HepG2 (cell line): ENCODE measurements around the gene MYO9A.

Experiments used
- DPF2 ChIP-seq: sonication (generic); formaldehyde crosslinking; IDR thresholded peaks from 2 replicates; pipeline ENCODE4 v1.4.0; 2020; ENCODE audit warnings: mild to moderate bottlenecking, low read depth, missing genetic modification reagents, borderline replicate concordance
- MAFK ChIP-seq, 2 experiments: IDR thresholded peaks in 1 of 2; conservative IDR thresholded peaks in 1 of 2; 2 replicates each; pipeline ENCODE4 v1.6.1; 2011; ENCODE audit warnings: improper control_type of control experiment in 2 of 2, low read length in 2 of 2
- MEIS1 ChIP-seq: sonication (generic); formaldehyde crosslinking; IDR thresholded peaks from 2 replicates; pipeline ENCODE4 v1.9.0; 2021; ENCODE audit warnings: mild to moderate bottlenecking, missing genetic modification reagents, moderate library complexity, borderline replicate concordance
- PAXIP1 ChIP-seq: sonication (generic); formaldehyde crosslinking; conservative IDR thresholded peaks from 2 replicates; pipeline ENCODE4 v1.4.0; 2020; ENCODE audit warnings: mild to moderate bottlenecking, missing genetic modification reagents, moderate library complexity
- PCBP2 ChIP-seq: fragments of 200-400 bp; formaldehyde crosslinking; optimal IDR thresholded peaks from 2 replicates; pipeline ENCODE3; 2018; ENCODE audit warnings: low read length, low read depth; ENCODE audit not compliant: poor library complexity, severe bottlenecking
- TAF15 ChIP-seq: fragments of 200-400 bp; formaldehyde crosslinking; IDR thresholded peaks from one replicate; pipeline ENCODE4 v1.6.1; 2018; ENCODE audit warnings: mild to moderate bottlenecking, low read depth, low read length; ENCODE audit not compliant: poor library complexity, severe bottlenecking
- ZNF510 ChIP-seq: sonication (generic); formaldehyde crosslinking; IDR thresholded peaks from 2 replicates; pipeline ENCODE4 v1.4.0; 2020; ENCODE audit warnings: low read depth, mild to moderate bottlenecking, missing genetic modification reagents
- ZNF570 ChIP-seq: sonication (generic); formaldehyde crosslinking; IDR thresholded peaks from 2 replicates; pipeline ENCODE4 v1.4.0; 2020; ENCODE audit warnings: mild to moderate bottlenecking, missing genetic modification reagents, borderline replicate concordance
- ZNF615 ChIP-seq: sonication (generic); formaldehyde crosslinking; IDR thresholded peaks from 2 replicates; pipeline ENCODE4 v1.5.0; 2020; ENCODE audit warnings: mild to moderate bottlenecking, missing genetic modification reagents, borderline replicate concordance
- ZNF775 ChIP-seq: sonication (generic); formaldehyde crosslinking; IDR thresholded peaks from 2 replicates; pipeline ENCODE4 v1.4.0; 2020; ENCODE audit warnings: missing genetic modification reagents, mild to moderate bottlenecking, moderate library complexity, borderline replicate concordance
- TF ChIP-seq, protein P1 (sequence below): sonication (generic); formaldehyde crosslinking; IDR thresholded peaks from 2 replicates; pipeline ENCODE4 v1.5.0; 2020; ENCODE audit warnings: mild to moderate bottlenecking, missing genetic modification reagents, moderate library complexity
- TF ChIP-seq, protein P2 (sequence below): IDR thresholded peaks from 2 replicates; pipeline ENCODE4 v1.6.1; 2012; ENCODE audit warnings: inconsistent platforms

GRCh38 chr15:71812966-71813722 is 304.8 kb downstream of the MYO9A start:
- no peak for TF ChIP-seq MAFK (conservative IDR thresholded peaks at IDR 0.05 in 1 of 2, IDR thresholded peaks at IDR 0.05 in 1 of 2; ENCODE audit: low read length in 2 of 2)
- TF ChIP-seq, protein P1, sequence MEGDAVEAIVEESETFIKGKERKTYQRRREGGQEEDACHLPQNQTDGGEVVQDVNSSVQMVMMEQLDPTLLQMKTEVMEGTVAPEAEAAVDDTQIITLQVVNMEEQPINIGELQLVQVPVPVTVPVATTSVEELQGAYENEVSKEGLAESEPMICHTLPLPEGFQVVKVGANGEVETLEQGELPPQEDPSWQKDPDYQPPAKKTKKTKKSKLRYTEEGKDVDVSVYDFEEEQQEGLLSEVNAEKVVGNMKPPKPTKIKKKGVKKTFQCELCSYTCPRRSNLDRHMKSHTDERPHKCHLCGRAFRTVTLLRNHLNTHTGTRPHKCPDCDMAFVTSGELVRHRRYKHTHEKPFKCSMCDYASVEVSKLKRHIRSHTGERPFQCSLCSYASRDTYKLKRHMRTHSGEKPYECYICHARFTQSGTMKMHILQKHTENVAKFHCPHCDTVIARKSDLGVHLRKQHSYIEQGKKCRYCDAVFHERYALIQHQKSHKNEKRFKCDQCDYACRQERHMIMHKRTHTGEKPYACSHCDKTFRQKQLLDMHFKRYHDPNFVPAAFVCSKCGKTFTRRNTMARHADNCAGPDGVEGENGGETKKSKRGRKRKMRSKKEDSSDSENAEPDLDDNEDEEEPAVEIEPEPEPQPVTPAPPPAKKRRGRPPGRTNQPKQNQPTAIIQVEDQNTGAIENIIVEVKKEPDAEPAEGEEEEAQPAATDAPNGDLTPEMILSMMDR (CRISPR knock-in tag), result no peak
- TF ChIP-seq PAXIP1 (CRISPR knock-in tag), result no peak
- TF ChIP-seq, protein P2, sequence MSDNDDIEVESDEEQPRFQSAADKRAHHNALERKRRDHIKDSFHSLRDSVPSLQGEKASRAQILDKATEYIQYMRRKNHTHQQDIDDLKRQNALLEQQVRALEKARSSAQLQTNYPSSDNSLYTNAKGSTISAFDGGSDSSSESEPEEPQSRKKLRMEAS, result no peak
- no peak for TF ChIP-seq TAF15
- TF ChIP-seq MEIS1 (CRISPR knock-in tag), result no peak
- TF ChIP-seq ZNF570 (CRISPR knock-in tag), result no peak
- no peak for TF ChIP-seq ZNF615 (CRISPR knock-in tag)
- no peak for TF ChIP-seq DPF2
- TF ChIP-seq PCBP2, result no peak
- TF ChIP-seq ZNF510 (CRISPR knock-in tag), result no peak
- TF ChIP-seq ZNF775 (CRISPR knock-in tag), result no peak
